Breast epithelium (tissue), 3 donors: ENCODE measurements around the gene OR10P1.

ENCODE experiments used
- CTCF ChIP-seq, 3 donors: fragments of 450-650 bp; IDR thresholded peaks; one replicate each; pipeline ENCODE4 v1.5.1; 2016 to 2017; ENCODE audit warnings: antibody characterized with exemption in 3 of 3, mild to moderate bottlenecking in 3 of 3, moderate library complexity in 3 of 3
- POLR2A ChIP-seq: fragments of 450-650 bp; IDR thresholded peaks from one replicate; pipeline ENCODE4 v1.6.1; 2016; ENCODE audit warnings: antibody characterized with exemption, mild to moderate bottlenecking, moderate library complexity
- POLR2AphosphoS5 ChIP-seq, 3 donors: sonication (generic); formaldehyde crosslinking; IDR thresholded peaks; one replicate each; pipeline ENCODE4 v1.6.1; 2017; ENCODE audit warnings: antibody characterized with exemption in 3 of 3

- TF ChIP-seq CTCF (IDR thresholded peaks at IDR 0.05): no peak
- TF ChIP-seq POLR2AphosphoS5 (IDR thresholded peaks at IDR 0.05): no peak
- TF ChIP-seq POLR2A: no peak
These were observed 21.5 kb downstream of the OR10P1 start for GRCh38 chr12:55658212-55658611.
